Activated effector memory CD4-positive, alpha-beta T cell treated with anti-CD3 and anti-CD28 coated beads, Interleukin-2, amount 50 U/mL, for 16 hours (primary cell): Measurements from ENCODE around the gene KRTAP10-8.

ENCODE experiments used
- DNase-seq: peaks from one replicate; pipeline ENCODE4 v3.0.0-alpha.2; 2020

The KRTAP10-8 gene

GRCh38 chr21:44612029-44612486, at the start of gene KRTAP10-8:
Gene KRTAP10-8, plus strand, starts transcription at chr21:44612079. Its CDS starts 22 bp downstream, at chr21:44612101.
- DNase-seq: no peak

GRCh38 chr21:44564099-44564498, 47.8 kb upstream of the KRTAP10-8 start:
- DNase-seq: no peak

- DNase-seq: no peak
These were observed 46.8 kb upstream of the KRTAP10-8 start for GRCh38 chr21:44564886-44565598.

- DNase-seq: no peak
These were observed 45.5 kb upstream of the KRTAP10-8 start for GRCh38 chr21:44566403-44566802.

GRCh38 chr21:44567481-44568171, 44.3 kb upstream of the KRTAP10-8 start:
- no peak for DNase-seq

- no peak for DNase-seq
These were observed 43.6 kb upstream of the KRTAP10-8 start for GRCh38 chr21:44568261-44568660.

- DNase-seq: peak; percentile 56
These were observed 43.0 kb upstream of the KRTAP10-8 start for GRCh38 chr21:44568667-44569556.

GRCh38 chr21:44569861-44570517, 41.9 kb upstream of the KRTAP10-8 start:
- peak; percentile 49 for DNase-seq

- no peak for DNase-seq
These were observed 40.6 kb upstream of the KRTAP10-8 start for GRCh38 chr21:44571296-44571695.

- peak; percentile 46 for DNase-seq
These were observed 39.8 kb upstream of the KRTAP10-8 start for GRCh38 chr21:44571844-44572782.

- no peak for DNase-seq
These were observed 38.8 kb upstream of the KRTAP10-8 start for GRCh38 chr21:44572959-44573583.

GRCh38 chr21:44573630-44574456, 38.0 kb upstream of the KRTAP10-8 start, which contains the start of gene KRTAP10-4:
Gene KRTAP10-4, plus strand, starts transcription at chr21:44573729. Its CDS starts 30 bp downstream, at chr21:44573759.
- peak; percentile 54 for DNase-seq

- no peak for DNase-seq
These were observed 37.2 kb upstream of the KRTAP10-8 start for GRCh38 chr21:44574457-44575306.

- DNase-seq: no peak
These were observed 36.4 kb upstream of the KRTAP10-8 start for GRCh38 chr21:44575307-44576024.

GRCh38 chr21:44576025-44576420, 35.9 kb upstream of the KRTAP10-8 start:
- no peak for DNase-seq

GRCh38 chr21:44578371-44579055, 33.4 kb upstream of the KRTAP10-8 start:
- no peak for DNase-seq

GRCh38 chr21:44579056-44579832, 32.6 kb upstream of the KRTAP10-8 start:
- no peak for DNase-seq
